ENCODE data around the gene TNN.

The TNN gene

DNA sequence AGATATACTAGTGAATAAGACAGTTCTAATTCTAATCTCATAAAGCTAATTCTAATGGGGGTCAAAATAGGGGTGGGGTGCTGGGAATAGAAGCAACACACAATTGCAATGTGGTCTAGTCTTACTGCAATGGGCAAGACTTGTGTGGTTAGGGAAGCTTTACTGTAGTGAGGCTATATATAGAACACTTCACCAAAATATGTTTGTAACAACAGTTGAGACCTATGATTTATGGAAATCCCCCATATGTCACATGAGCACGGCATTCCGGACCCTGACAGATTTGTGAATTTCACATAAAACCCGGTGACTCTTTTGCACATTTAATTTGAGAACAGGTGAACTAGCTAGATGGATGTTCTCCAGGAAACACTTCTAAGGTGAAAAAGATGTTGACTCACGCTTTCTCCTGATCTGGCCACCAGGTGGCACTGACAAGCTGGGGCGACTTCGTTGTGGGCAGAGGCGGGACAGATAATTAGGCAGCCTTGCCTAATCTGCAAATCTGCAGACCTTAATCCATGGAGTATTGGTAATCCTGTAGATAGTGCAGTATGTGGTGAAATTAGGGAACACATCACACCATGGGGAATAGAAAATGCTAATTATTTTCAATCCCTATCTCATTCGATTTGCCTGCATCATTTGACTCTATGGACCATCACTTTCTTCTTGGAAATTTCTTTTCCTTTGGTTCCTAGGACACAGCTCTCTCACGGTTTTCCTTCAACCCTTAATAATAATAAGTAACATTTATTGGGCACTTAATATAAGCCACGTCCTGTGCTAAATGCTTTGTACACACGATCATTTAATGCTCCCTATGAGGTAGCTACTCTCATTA lies 87.2 kb downstream of the TNN start:
- DNase-seq (ENCODE audit: low spot score), result peak; percentile 73
- in situ Hi-C loops (cut with MboI; ENCODE audit: low sequenced_read_pairs, unreplicated experiment), result loop anchor here (5.0 kb wide), 1 partner anchor 167 kb away; no protein-coding TSS in a partner anchor
- TF ChIP-seq, protein P1, sequence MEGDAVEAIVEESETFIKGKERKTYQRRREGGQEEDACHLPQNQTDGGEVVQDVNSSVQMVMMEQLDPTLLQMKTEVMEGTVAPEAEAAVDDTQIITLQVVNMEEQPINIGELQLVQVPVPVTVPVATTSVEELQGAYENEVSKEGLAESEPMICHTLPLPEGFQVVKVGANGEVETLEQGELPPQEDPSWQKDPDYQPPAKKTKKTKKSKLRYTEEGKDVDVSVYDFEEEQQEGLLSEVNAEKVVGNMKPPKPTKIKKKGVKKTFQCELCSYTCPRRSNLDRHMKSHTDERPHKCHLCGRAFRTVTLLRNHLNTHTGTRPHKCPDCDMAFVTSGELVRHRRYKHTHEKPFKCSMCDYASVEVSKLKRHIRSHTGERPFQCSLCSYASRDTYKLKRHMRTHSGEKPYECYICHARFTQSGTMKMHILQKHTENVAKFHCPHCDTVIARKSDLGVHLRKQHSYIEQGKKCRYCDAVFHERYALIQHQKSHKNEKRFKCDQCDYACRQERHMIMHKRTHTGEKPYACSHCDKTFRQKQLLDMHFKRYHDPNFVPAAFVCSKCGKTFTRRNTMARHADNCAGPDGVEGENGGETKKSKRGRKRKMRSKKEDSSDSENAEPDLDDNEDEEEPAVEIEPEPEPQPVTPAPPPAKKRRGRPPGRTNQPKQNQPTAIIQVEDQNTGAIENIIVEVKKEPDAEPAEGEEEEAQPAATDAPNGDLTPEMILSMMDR (IDR thresholded peaks at IDR 0.05; ENCODE audit: borderline replicate concordance, control extremely low read depth, extremely low read depth, insufficient read depth, missing control alignments), result peak; percentile 88

- in situ Hi-C loops (cut with MboI; ENCODE audit: low sequenced_read_pairs, unreplicated experiment), result loop anchor here (5.0 kb wide), 1 partner anchor 167 kb away; no protein-coding TSS in a partner anchor
Observed at GRCh38 chr1:175155473-175155856, 87.8 kb downstream of the TNN start.

GRCh38 chr1:175155936-175156335 lies 88.3 kb downstream of the TNN start:
- no peak for DNase-seq (ENCODE audit: low spot score)
- in situ Hi-C loops (cut with MboI; ENCODE audit: low sequenced_read_pairs, unreplicated experiment), result loop anchor here (5.0 kb wide), 1 partner anchor 166 kb away; no protein-coding TSS in a partner anchor
- TF ChIP-seq, protein P1 (IDR thresholded peaks at IDR 0.05; ENCODE audit: borderline replicate concordance, control extremely low read depth, extremely low read depth, insufficient read depth, missing control alignments), result no peak

More at GRCh38 chr1:175155473-175155856, 87.8 kb downstream of the TNN start:
- no peak for DNase-seq (ENCODE audit: low spot score)
- TF ChIP-seq, protein P1 (IDR thresholded peaks at IDR 0.05; ENCODE audit: borderline replicate concordance, control extremely low read depth, extremely low read depth, insufficient read depth, missing control alignments), result no peak

GRCh38 chr1:175157200-175157599 lies 89.6 kb downstream of the TNN start:
- no peak for DNase-seq (ENCODE audit: low spot score)
- TF ChIP-seq, protein P1 (IDR thresholded peaks at IDR 0.05; ENCODE audit: borderline replicate concordance, control extremely low read depth, extremely low read depth, insufficient read depth, missing control alignments), result no peak
- in situ Hi-C loops (cut with MboI; ENCODE audit: low sequenced_read_pairs, unreplicated experiment), result loop anchor here (5.0 kb wide), 1 partner anchor 165 kb away; no protein-coding TSS in a partner anchor

DNA sequence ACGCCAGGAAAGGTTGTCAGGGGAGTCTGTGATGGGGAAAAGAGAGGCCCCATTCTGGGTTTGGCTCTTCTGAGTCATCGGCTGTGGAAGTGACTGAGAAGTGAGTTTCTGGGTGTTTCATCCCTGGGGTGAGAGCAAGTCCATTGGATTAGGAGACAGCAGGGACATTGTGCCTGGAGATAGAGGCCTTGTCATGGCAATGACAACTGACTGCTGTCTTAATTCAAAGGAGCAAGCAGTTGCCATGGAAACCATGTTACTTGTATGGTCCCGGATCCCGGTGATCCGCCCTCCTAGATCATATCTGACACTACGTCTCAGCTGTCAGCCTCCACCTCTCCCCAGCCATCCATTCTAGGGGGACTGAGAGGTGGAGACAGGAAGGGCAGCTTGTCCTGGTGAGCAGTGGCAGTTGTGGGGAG lies 90.5 kb downstream of the TNN start:
- DNase-seq (ENCODE audit: low spot score), result no peak
- TF ChIP-seq, protein P1 (IDR thresholded peaks at IDR 0.05; ENCODE audit: borderline replicate concordance, control extremely low read depth, extremely low read depth, insufficient read depth, missing control alignments), result no peak
- in situ Hi-C loops (cut with MboI; ENCODE audit: low sequenced_read_pairs, unreplicated experiment), result loop anchor here (5.0 kb wide), 1 partner anchor 164 kb away; no protein-coding TSS in a partner anchor

DNA sequence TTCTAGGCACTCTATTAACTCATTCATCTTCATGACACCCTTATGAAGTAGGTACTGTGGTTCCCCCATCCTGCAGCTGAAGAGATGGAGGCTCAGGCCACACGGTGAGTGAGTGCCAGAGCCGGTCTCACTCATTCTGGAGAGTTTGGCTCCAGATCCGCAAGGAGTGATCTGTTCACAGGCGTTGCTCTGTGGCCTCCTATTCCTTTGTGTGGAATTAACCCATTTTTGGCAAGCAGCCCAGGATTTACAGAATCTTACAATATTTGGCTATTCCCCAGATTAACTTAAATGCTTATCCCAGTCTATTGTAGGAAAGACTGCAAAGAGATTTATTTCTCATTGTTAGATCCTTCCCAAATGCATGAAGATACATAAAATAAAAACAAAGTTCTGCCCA lies 95.3 kb downstream of the TNN start:
- no peak for DNase-seq (ENCODE audit: low spot score)
- TF ChIP-seq, protein P1 (IDR thresholded peaks at IDR 0.05; ENCODE audit: borderline replicate concordance, control extremely low read depth, extremely low read depth, insufficient read depth, missing control alignments), result no peak
- in situ Hi-C loops (cut with MboI; ENCODE audit: low sequenced_read_pairs, unreplicated experiment), result no loop called here
